H1 (cell line): Measurements from ENCODE around the gene MBTPS2. TPM values are rescaled to one million over a fixed set of nuclear protein-coding genes. Genes with fewer than 3 reads are reported as not detected.

ENCODE experiments used
- CTCF ChIA-PET: fragments of 300-600 bp; sonication (Branson Sonifier 250); formaldehyde crosslinking; loops from one replicate; lab custom pipeline; 2021; ENCODE audit not compliant: partially characterized antibody; lab: Charles Lee
- POLR2A ChIA-PET: fragments of 300-600 bp; sonication (Branson Sonifier 250); formaldehyde crosslinking; loops from one replicate; lab custom pipeline; 2021; ENCODE audit warnings: inconsistent platforms; ENCODE audit not compliant: partially characterized antibody; lab: Charles Lee
- DNase-seq, 2 experiments: peaks; one replicate each; pipeline versions ENCODE4 v3.0.0 to v3.0.0-alpha.2; 2010 to 2022; ENCODE audit warnings: low spot score in 2 of 2, low read depth in 1 of 2, mixed read lengths in 1 of 2
- FAIRE-seq: peaks from 2 replicates; lab custom pipeline; 2011; peaks lifted over from hg19 to GRCh38; lab: Jason Lieb, UNC
- H2AFZ ChIP-seq: 2 replicates; pipeline ENCODE4 v1.8.1; 2012; ENCODE audit warnings: low read length, inconsistent platforms
- H2AK5ac ChIP-seq: 2 replicates; pipeline ENCODE4 v1.6.1; 2013; ENCODE audit warnings: low read depth, low read length
- H2BK120ac ChIP-seq: replicated peaks from 2 replicates; pipeline ENCODE3; 2013; ENCODE audit warnings: low read depth, low read length, inconsistent platforms
- H2BK12ac ChIP-seq: 2 replicates; pipeline ENCODE4 v1.6.1; 2013; ENCODE audit warnings: low read depth, low read length
- H2BK15ac ChIP-seq: 2 replicates; pipeline ENCODE4 v1.6.1; 2013; ENCODE audit warnings: low read length
- H2BK20ac ChIP-seq: 2 replicates; pipeline ENCODE4 v1.6.1; 2013; ENCODE audit warnings: low read length
- H2BK5ac ChIP-seq: 2 replicates; pipeline ENCODE4 v1.6.1; 2013; ENCODE audit warnings: low read depth, low read length
- H3K14ac ChIP-seq: 2 replicates; pipeline ENCODE4 v1.6.1; 2013; ENCODE audit warnings: inconsistent platforms; ENCODE audit not compliant: insufficient read length
- H3K18ac ChIP-seq: 2 replicates; pipeline ENCODE4 v1.6.1; 2013; ENCODE audit warnings: low read length; ENCODE audit errors: extremely low read depth
- H3K23ac ChIP-seq: 2 replicates; pipeline ENCODE4 v1.6.1; 2013; ENCODE audit warnings: inconsistent platforms; ENCODE audit not compliant: insufficient read length
- H3K23me2 ChIP-seq: 2 replicates; pipeline ENCODE4 v1.6.1; 2013; ENCODE audit warnings: low read depth, low read length
- H3K27ac ChIP-seq: 2 replicates; pipeline ENCODE4 v1.6.1; 2011; ENCODE audit warnings: low read depth, low read length, inconsistent platforms
- H3K27me3 ChIP-seq, 4 experiments: replicated peaks in 1 of 4; 1 replicate in 1 of 4; 2 replicates in 3 of 4; pipeline versions ENCODE4 v1.6.1 to v1.8.1; 2011 to 2013; ENCODE audit warnings: low read length in 3 of 4, mild to moderate bottlenecking in 3 of 4, inconsistent platforms in 2 of 4, mixed read lengths in 2 of 4, moderate library complexity in 1 of 4; ENCODE audit not compliant: control insufficient read depth in 3 of 4, insufficient read depth in 3 of 4; ENCODE audit errors: extremely low read depth in 1 of 4
- H3K36me3 ChIP-seq, 4 experiments: 2 replicates each; pipeline versions ENCODE4 v1.6.1 to v1.8.1; 2011 to 2013; ENCODE audit warnings: mild to moderate bottlenecking in 4 of 4, low read length in 3 of 4, moderate library complexity in 2 of 4, control low read depth in 1 of 4, inconsistent platforms in 1 of 4; ENCODE audit not compliant: insufficient read depth in 4 of 4, control insufficient read depth in 2 of 4
- H3K4ac ChIP-seq: replicated peaks from 2 replicates; pipeline ENCODE3; 2013; ENCODE audit warnings: low read length, low read depth, mixed read lengths, inconsistent platforms; ENCODE audit not compliant: insufficient read length
- H3K4me1 ChIP-seq, 4 experiments: replicated peaks in 1 of 4; 1 replicate in 1 of 4; 2 replicates in 3 of 4; pipeline versions ENCODE4 v1.6.1 to v1.8.1; 2011 to 2013; ENCODE audit warnings: low read length in 3 of 4, inconsistent platforms in 2 of 4, mixed read lengths in 1 of 4; ENCODE audit not compliant: insufficient read depth in 4 of 4, control insufficient read depth in 3 of 4
- H3K4me2 ChIP-seq, 2 experiments: 2 replicates each; pipeline versions ENCODE4 v1.6.1 to v1.8.1; 2011 to 2013; ENCODE audit warnings: low read depth in 2 of 2, low read length in 2 of 2, control low read depth in 1 of 2, inconsistent platforms in 1 of 2, mild to moderate bottlenecking in 1 of 2; ENCODE audit not compliant: insufficient read depth in 1 of 2
- H3K4me3 ChIP-seq, 4 experiments: fragments of 200-600, 300-600 bp in 1 of 4; sonication (generic), shearing (Covaris generic), sonication (Bioruptor Twin) in 1 of 4; 2 replicates each; pipeline versions ENCODE4 v1.5.1 to v1.8.1; 2011 to 2016; ENCODE audit warnings: low read length in 4 of 4, low read depth in 3 of 4, control low read depth in 2 of 4, inconsistent platforms in 2 of 4, mild to moderate bottlenecking in 2 of 4, mixed read lengths in 1 of 4, moderate library complexity in 1 of 4; ENCODE audit not compliant: insufficient read depth in 2 of 4; ENCODE audit errors: extremely low read depth in 1 of 4
- H3K56ac ChIP-seq: replicated peaks from 2 replicates; pipeline ENCODE3; 2013; ENCODE audit warnings: low read depth, mild to moderate bottlenecking, mixed read lengths, low read length, inconsistent platforms; ENCODE audit not compliant: insufficient read length
- H3K79me1 ChIP-seq: 2 replicates; pipeline ENCODE4 v1.6.1; 2013; ENCODE audit warnings: low read depth, low read length, control low read depth
- H3K79me2 ChIP-seq, 2 experiments: 2 replicates each; pipeline versions ENCODE4 v1.6.1 to v1.8.1; 2012 to 2013; ENCODE audit warnings: low read length in 2 of 2, mild to moderate bottlenecking in 2 of 2, inconsistent platforms in 1 of 2; ENCODE audit not compliant: insufficient read depth in 2 of 2, control insufficient read depth in 1 of 2
- H3K9ac ChIP-seq, 4 experiments: replicated peaks in 1 of 4; 1 replicate in 1 of 4; 2 replicates in 3 of 4; pipeline versions ENCODE4 v1.6.1 to v1.8.1; 2011 to 2013; ENCODE audit warnings: low read depth in 3 of 4, low read length in 3 of 4, control low read depth in 2 of 4, mild to moderate bottlenecking in 2 of 4, moderate library complexity in 2 of 4, inconsistent platforms in 1 of 4; ENCODE audit errors: extremely low read depth in 1 of 4
- H3K9me3 ChIP-seq, 2 experiments: 2 replicates each; pipeline versions ENCODE4 v1.6.1 to v1.8.1; 2012 to 2013; ENCODE audit warnings: mild to moderate bottlenecking in 2 of 2, moderate library complexity in 2 of 2, control low read depth in 1 of 2, inconsistent platforms in 1 of 2, low read depth in 1 of 2, low read length in 1 of 2, mixed read lengths in 1 of 2; ENCODE audit not compliant: insufficient read depth in 2 of 2
- H4K20me1 ChIP-seq, 2 experiments: replicated peaks in 1 of 2; 2 replicates each; pipeline versions ENCODE3 to v1.8.1; 2011 to 2013; ENCODE audit warnings: inconsistent platforms in 2 of 2, low read length in 2 of 2, mild to moderate bottlenecking in 1 of 2; ENCODE audit not compliant: insufficient read depth in 2 of 2, control insufficient read depth in 1 of 2
- H4K5ac ChIP-seq: 2 replicates; pipeline ENCODE4 v1.6.1; 2013; ENCODE audit warnings: low read length, low read depth, mixed read lengths, inconsistent platforms; ENCODE audit not compliant: insufficient read length
- H4K8ac ChIP-seq: 2 replicates; pipeline ENCODE4 v1.8.0; 2013; ENCODE audit warnings: mild to moderate bottlenecking, moderate library complexity, low read length, inconsistent platforms; ENCODE audit not compliant: insufficient read depth; ENCODE audit errors: extremely low read depth
- H4K91ac ChIP-seq: replicated peaks from 2 replicates; pipeline ENCODE3; 2013; ENCODE audit warnings: low read length, mixed read lengths, inconsistent platforms; ENCODE audit not compliant: insufficient read length
- BACH1 ChIP-seq: IDR thresholded peaks from 2 replicates; pipeline ENCODE4 v1.6.1; 2012; ENCODE audit warnings: low read length, improper control_type of control experiment
- CBX8 ChIP-seq: fragments of 300-800, 300-1000 bp; sonication (generic); IDR thresholded peaks from 2 replicates; pipeline ENCODE4 v1.7.1; 2016; ENCODE audit warnings: low read depth, low read length, borderline replicate concordance
- CHD1 ChIP-seq: IDR thresholded peaks from 2 replicates; pipeline ENCODE4 v1.6.1; 2012; ENCODE audit warnings: low read depth, low read length, improper control_type of control experiment
- CTBP2 ChIP-seq: IDR thresholded peaks from 2 replicates; pipeline ENCODE4 v1.7.0; 2011; ENCODE audit warnings: borderline replicate concordance, mild to moderate bottlenecking, moderate library complexity, mixed read lengths, low read length; ENCODE audit not compliant: insufficient read depth, insufficient read length
- E2F6 ChIP-seq: IDR thresholded peaks from 2 replicates; pipeline ENCODE4 v1.6.1; 2012; ENCODE audit warnings: inconsistent platforms
- EGR1 ChIP-seq: IDR thresholded peaks from 2 replicates; pipeline ENCODE4 v1.6.1; 2011; ENCODE audit warnings: low read depth, low read length, borderline replicate concordance
- KDM5A ChIP-seq: fragments of 200-600 bp; IDR thresholded peaks from 2 replicates; pipeline ENCODE4 v1.7.1; 2012; ENCODE audit warnings: mild to moderate bottlenecking, low read length, inconsistent platforms, mixed read lengths
- NANOG ChIP-seq: IDR thresholded peaks from 2 replicates; pipeline ENCODE4 v1.6.1; 2011; ENCODE audit warnings: low read length, low read depth, mild to moderate bottlenecking, inconsistent platforms; ENCODE audit not compliant: insufficient read depth, poor library complexity, severe bottlenecking
- RAD21 ChIP-seq, 2 experiments: IDR thresholded peaks in 1 of 2; conservative IDR thresholded peaks in 1 of 2; 2 replicates each; pipeline ENCODE4 v1.6.1; 2011; ENCODE audit warnings: low read depth in 2 of 2, low read length in 2 of 2, improper control_type of control experiment in 1 of 2, inconsistent platforms in 1 of 2, mild to moderate bottlenecking in 1 of 2, moderate library complexity in 1 of 2
- RXRA ChIP-seq: IDR thresholded peaks from 2 replicates; pipeline ENCODE4 v1.6.1; 2011; ENCODE audit warnings: low read depth, mild to moderate bottlenecking, low read length, moderate library complexity; ENCODE audit not compliant: insufficient read depth
- SUZ12 ChIP-seq: fragments of 200-600 bp; sonication (generic); IDR thresholded peaks from 2 replicates; pipeline ENCODE4 v1.6.1; 2012; ENCODE audit warnings: mild to moderate bottlenecking, inconsistent platforms, low read length, moderate library complexity, mixed read lengths
- WGBS, 2 experiments: shearing (Covaris generic) in 1 of 2; methylation state at CpG; one replicate each; pipeline versions ENCODE4 v1.1.6 to v1.1.7; 2013 to 2015; ENCODE audit warnings: low lambda C conversion rate in 2 of 2, mixed read lengths in 2 of 2, inconsistent platforms in 1 of 2, low coverage in 1 of 2, missing lambda C conversion rate in 1 of 2; ENCODE audit not compliant: insufficient replicate concordance in 2 of 2, insufficient coverage in 1 of 2, insufficient read length in 1 of 2; ENCODE audit errors: extremely low coverage in 1 of 2, missing lambda C conversion rate in 1 of 2; 5-methylcytosine and 5-hydroxymethylcytosine counted together
- polyA plus RNA-seq, 7 experiments: library from polyadenylated mRNA; depleted of rRNA in 3 of 7; stranded (reverse) in 5 of 7; unstranded in 2 of 7; fragments of >200 nt in 5 of 7; fragments of 200-250 nt in 2 of 7; gene quantifications; 1 replicate in 5 of 7; 2 replicates in 1 of 7; 4 replicates in 1 of 7; pipeline versions ENCODE4 v1.2.1 to v1.2.3, GENCODE V29; 2011 to 2013; ENCODE audit warnings: missing spikeins in 2 of 7, mixed read lengths in 2 of 7
- total RNA-seq: library from RNA; stranded (reverse); fragmentation: NEBNext Ultra II Directional; extraction: Animal tissue kit (Norgen Biotek cat#: 25700); gene quantifications from 2 replicates; pipeline ENCODE4 v1.2.1, GENCODE V29; 2021

Gene MBTPS2
- total and polyA plus RNA-seq, 2 of the 8 experiments (the other 6 are each of a cell fraction or from before 2014, with no cell fraction given) = 4.3 to 7.4 TPM

DNA sequence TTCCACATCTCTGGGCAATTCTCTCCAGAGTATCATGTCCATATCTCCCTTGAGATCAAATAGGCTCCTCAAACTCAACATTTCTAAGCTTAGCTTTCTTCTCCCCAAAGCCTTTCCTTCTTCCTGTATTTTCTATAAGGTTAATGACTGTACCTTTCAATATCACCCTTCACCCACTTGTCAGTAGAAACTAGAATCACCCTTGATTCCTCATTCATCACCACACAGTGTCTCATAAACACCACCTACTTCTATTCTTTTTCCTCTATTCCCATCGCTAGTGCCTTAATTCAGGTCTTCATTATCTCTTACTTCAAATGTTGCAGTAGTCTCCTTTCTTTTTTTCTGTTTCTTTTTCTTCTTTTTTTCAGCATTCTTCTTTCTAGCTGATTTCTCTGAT is 72.8 kb downstream of the MBTPS2 start:
- Histone ChIP-seq H3K4me3 (no peak overlapping the region), H2BK20ac (no peak overlapping the region), H3K4ac (no peak overlapping the region), H3K4me2 (no peak overlapping the region), H3K23ac (no peak overlapping the region), H4K91ac (no peak overlapping the region), H4K8ac (no peak overlapping the region), H3K79me1 (no peaks in the 10 kb centered on the region), H3K18ac (no peak overlapping the region), H3K4me1 (no peaks in the 10 kb centered on the region), H3K23me2 (no peaks in the 10 kb centered on the region), H3K9ac (no peak overlapping the region), H2AFZ (no peak overlapping the region), H3K27ac (no peak overlapping the region), H2BK120ac (no peak overlapping the region), H2BK5ac (no peak overlapping the region), H3K14ac (no peak overlapping the region), H3K27me3 (no peaks in the 10 kb centered on the region), H2BK15ac (no peak overlapping the region), H3K56ac (no peak overlapping the region), H2AK5ac (no peak overlapping the region), H4K5ac (no peak overlapping the region), H4K20me1 (no peaks in the 10 kb centered on the region), H3K79me2 (no peaks in the 10 kb centered on the region), H3K9me3 (no peaks in the 10 kb centered on the region), H3K36me3 (no peaks in the 10 kb centered on the region), H2BK12ac (no peak overlapping the region)
- 100% methylated on average over 1 of the region's 1 CpG for WGBS, 2 experiments
- FAIRE-seq = no peak
- ChIA-PET CTCF (no interaction called here), POLR2A (no interaction called here)
- no peak for DNase-seq
- no peak for TF ChIP-seq CHD1
- no peak for TF ChIP-seq NANOG
- TF ChIP-seq BACH1 = no peak
- no peak for TF ChIP-seq RXRA
- TF ChIP-seq SUZ12 = no peak
- no peak for TF ChIP-seq E2F6
- TF ChIP-seq KDM5A = no peak
- TF ChIP-seq CBX8 = no peak
- TF ChIP-seq RAD21 (IDR thresholded peaks at IDR 0.05 in 1 of 2, conservative IDR thresholded peaks at IDR 0.05 in 1 of 2; ENCODE audit: low read depth in 2 of 2, low read length in 2 of 2) = no peak
- no peak for TF ChIP-seq CTBP2
- no peak for TF ChIP-seq EGR1
